Upper lobe of left lung (tissue), 6 donors: ENCODE data around the gene XRCC2. TPM values are rescaled to one million over a fixed set of nuclear protein-coding genes. Genes with fewer than 3 reads are reported as not detected.
A peak's percentile ranks its signal among the peaks of the same experiment; 100 is the strongest.

Experiments used
- ATAC-seq, 2 donors: fragments of 200-7000 bp; cut with Tn5 transposase; one replicate each; pipeline ENCODE4 v1.9.1; 2022; ENCODE audit warnings: mild to moderate bottlenecking in 2 of 2, moderate library complexity in 2 of 2; ENCODE audit not compliant: low FRiP score in 2 of 2
- DNase-seq, 2 donors: peaks; one replicate each; pipeline ENCODE4 v3.0.0-alpha.2; 2019 to 2020
- H3K27ac ChIP-seq, 4 donors: fragments of 200-600 bp; sonication (generic); one replicate each; pipeline ENCODE4 v1.5.1; 2016 to 2019
- H3K27me3 ChIP-seq, 4 donors: fragments of 200-600 bp; sonication (generic); one replicate each; pipeline ENCODE4 v1.5.1; 2017 to 2019
- H3K36me3 ChIP-seq, 4 donors: fragments of 200-600 bp; sonication (generic); one replicate each; pipeline ENCODE4 v1.5.1; 2016 to 2019
- H3K4me1 ChIP-seq, 4 donors: fragments of 200-600 bp; sonication (generic); one replicate each; pipeline ENCODE4 v1.5.1; 2018 to 2019
- H3K4me3 ChIP-seq, 4 donors: fragments of 200-600 bp; sonication (generic); one replicate each; pipeline ENCODE4 v1.5.1; 2017 to 2019; ENCODE audit warnings: mild to moderate bottlenecking in 2 of 4, moderate library complexity in 1 of 4
- H3K9me3 ChIP-seq, 4 donors: fragments of 200-600 bp; sonication (generic); one replicate each; pipeline ENCODE4 v1.5.1; 2018 to 2019
- CTCF ChIP-seq, 6 experiments: fragments of 450-650 bp in 4 of 6; fragments of 200-600 bp in 2 of 6; sonication (generic) in 2 of 6; IDR thresholded peaks; one replicate each; pipeline ENCODE4 v1.5.1; 2016 to 2019; ENCODE audit warnings: antibody characterized with exemption in 6 of 6
- EP300 ChIP-seq, 4 donors: sonication (generic); formaldehyde crosslinking; IDR thresholded peaks; one replicate each; pipeline ENCODE4 v1.5.1; 2017; ENCODE audit warnings: antibody characterized with exemption in 4 of 4, control low read depth in 2 of 4
- POLR2A ChIP-seq, 4 donors: fragments of 450-650 bp; IDR thresholded peaks; one replicate each; pipeline ENCODE4 v1.5.1; 2016 to 2017; ENCODE audit warnings: antibody characterized with exemption in 4 of 4, mild to moderate bottlenecking in 2 of 4
- POLR2AphosphoS5 ChIP-seq, 2 donors: sonication (generic); formaldehyde crosslinking; IDR thresholded peaks; one replicate each; pipeline ENCODE4 v1.5.1; 2017; ENCODE audit warnings: antibody characterized with exemption in 2 of 2
- WGBS, 2 donors: methylation state at CpG; one replicate each; pipeline ENCODE4 v1.1.5; 2017 to 2018; 5-methylcytosine and 5-hydroxymethylcytosine counted together
- total RNA-seq, 6 donors: library from RNA; depleted of rRNA in 4 of 6; stranded (reverse); fragments of >200 nt in 4 of 6; gene quantifications; one replicate each; pipeline versions ENCODE4 v1.1.0 to v1.2.1, GENCODE V29; 2016 to 2021
- donor health status: DM: no; HTN: no; CAD: no; lungs with moderate emphysema.
- donor health status: DM: no; HTN: yes; CAD: no; lungs with severe emphysema.

Gene XRCC2
- total RNA-seq, 6 donors from 2014 or later: 0.46 to 1.3 (median 1.00) TPM

- TF ChIP-seq EP300 (IDR thresholded peaks at IDR 0.05) (no peak), POLR2A (IDR thresholded peaks at IDR 0.05) (no peak), POLR2AphosphoS5 (IDR thresholded peaks at IDR 0.05) (no peak), CTCF (IDR thresholded peaks at IDR 0.05) (no peak)
- WGBS, 2 donors: 94 to 96% methylated on average over 5 of the region's 5 CpGs
- no peak for ATAC-seq
Observed at GRCh38 chr7:152618427-152618826, 57.5 kb downstream of the XRCC2 start.

GRCh38 chr7:152617056-152617455, 58.9 kb downstream of the XRCC2 start:
- Histone ChIP-seq H3K9me3 (no peaks in the 10 kb centered on the region), H3K4me1 (no peaks in the 10 kb centered on the region), H3K27me3 (no peaks in the 10 kb centered on the region), H3K36me3 (no peaks in the 10 kb centered on the region), H3K27ac (no peak overlapping the region), H3K4me3 (no peak overlapping the region)
- ATAC-seq (peak in 1 of 2 donors; percentile 21), DNase-seq (no peak)
- no peak for TF ChIP-seq EP300 (IDR thresholded peaks at IDR 0.05)
- no peak for TF ChIP-seq POLR2AphosphoS5 (IDR thresholded peaks at IDR 0.05)
- WGBS, 2 donors: 73% methylated on average over 5 of the region's 5 CpGs

More at GRCh38 chr7:152618427-152618826, 57.5 kb downstream of the XRCC2 start:
- H3K4me3 ChIP-seq: no peak overlapping the region
- no peaks in the 10 kb centered on the region for H3K36me3 ChIP-seq
- no peak overlapping the region for H3K27ac ChIP-seq
- no peaks in the 10 kb centered on the region for H3K27me3 ChIP-seq
- no peaks in the 10 kb centered on the region for H3K4me1 ChIP-seq
- no peaks in the 10 kb centered on the region for H3K9me3 ChIP-seq
- DNase-seq: no peak

DNA sequence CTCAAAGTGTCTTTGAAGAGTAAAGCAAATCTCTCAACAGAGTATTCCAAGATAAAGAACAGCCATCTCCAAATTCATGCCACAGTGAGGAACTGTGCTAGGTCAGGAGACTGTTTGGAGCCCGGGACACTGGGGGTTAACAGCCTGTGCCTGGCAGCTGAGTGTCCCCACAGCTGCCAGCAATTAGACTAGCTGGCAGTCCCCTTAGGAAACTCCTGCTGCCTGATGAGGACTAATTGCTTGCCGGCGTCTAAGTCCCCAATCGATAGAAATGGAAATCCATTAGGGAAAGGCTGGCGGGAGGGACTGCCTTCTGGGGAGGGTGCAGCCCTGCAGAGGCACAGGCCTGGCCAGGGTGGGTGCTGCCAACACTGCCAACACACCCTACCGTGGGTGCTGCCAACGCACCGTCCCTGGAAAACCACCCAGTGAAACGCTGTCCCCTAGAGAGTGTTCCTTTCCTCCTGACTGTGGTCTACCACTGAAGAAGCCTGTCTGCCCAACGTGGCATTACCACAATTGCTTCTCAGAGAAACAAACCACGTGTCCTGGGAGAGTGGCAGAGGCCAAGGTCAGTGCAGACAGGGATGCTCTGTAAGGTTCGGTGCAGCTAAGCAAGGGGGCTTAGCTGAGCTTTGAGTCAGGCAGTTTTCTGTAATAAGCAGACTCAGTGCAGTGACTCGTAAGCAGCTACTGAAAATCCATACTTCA, 60.8 kb downstream of the XRCC2 start:
- H3K4me3 ChIP-seq: no peak overlapping the region
- TF ChIP-seq EP300 (IDR thresholded peaks at IDR 0.05): no peak
- no peak for TF ChIP-seq POLR2A (IDR thresholded peaks at IDR 0.05)
- TF ChIP-seq CTCF (IDR thresholded peaks at IDR 0.05): no peak
- no peak for TF ChIP-seq POLR2AphosphoS5 (IDR thresholded peaks at IDR 0.05)
- H3K9me3 ChIP-seq: no peaks in the 10 kb centered on the region
- ATAC-seq (peak; percentile 26 to 77), DNase-seq (peak in 1 of 2 donors; percentile 32)
- WGBS, 2 donors: 40 to 41% methylated on average over 4 to 9 of the region's 13 CpGs
- no peaks in the 10 kb centered on the region for H3K27me3 ChIP-seq
- no peak overlapping the region for H3K27ac ChIP-seq
- H3K36me3 ChIP-seq: no peaks in the 10 kb centered on the region
- H3K4me1 ChIP-seq: no peaks in the 10 kb centered on the region

GRCh38 chr7:152608656-152609055, 67.3 kb downstream of the XRCC2 start:
- ATAC-seq (no peak), DNase-seq (no peak)
- no peak overlapping the region for H3K4me3 ChIP-seq
- no peaks in the 10 kb centered on the region for H3K9me3 ChIP-seq
- H3K4me1 ChIP-seq: no peaks in the 10 kb centered on the region
- TF ChIP-seq EP300 (IDR thresholded peaks at IDR 0.05) (no peak), CTCF (IDR thresholded peaks at IDR 0.05) (no peak)
- no peaks in the 10 kb centered on the region for H3K27me3 ChIP-seq
- 68 to 74% methylated on average over 4 of the region's 4 CpGs for WGBS, 2 donors
- H3K27ac ChIP-seq: no peak overlapping the region
- H3K36me3 ChIP-seq: no peaks in the 10 kb centered on the region

- TF ChIP-seq POLR2A (IDR thresholded peaks at IDR 0.05): no peak
- no peak for TF ChIP-seq EP300 (IDR thresholded peaks at IDR 0.05)
- no peak for TF ChIP-seq CTCF (IDR thresholded peaks at IDR 0.05)
- no peak for TF ChIP-seq POLR2AphosphoS5 (IDR thresholded peaks at IDR 0.05)
- H3K36me3 ChIP-seq: no peaks in the 10 kb centered on the region
- H3K4me3 ChIP-seq: no peak overlapping the region
- H3K27me3 ChIP-seq: no peaks in the 10 kb centered on the region
- no peaks in the 10 kb centered on the region for H3K9me3 ChIP-seq
- no peak overlapping the region for H3K27ac ChIP-seq
- ATAC-seq: no peak
- DNase-seq: no peak
- WGBS, 2 donors: 78 to 83% methylated on average over 10 of the region's 10 CpGs
- H3K4me1 ChIP-seq: no peaks in the 10 kb centered on the region
Observed at GRCh38 chr7:152608208-152608607, 67.7 kb downstream of the XRCC2 start.
